WTC11 (cell line): ENCODE results near the gene ANTXR1. TPM values are rescaled to one million over a fixed set of nuclear protein-coding genes. Genes with fewer than 3 reads are reported as not detected.

ENCODE experiments used
- ATAC-seq: fragments of 200-7000 bp; cut with Tn5 transposase; 2 replicates; pipeline ENCODE4 v1.10.0; 2021; ENCODE audit warnings: mild to moderate bottlenecking, moderate library complexity
- CTCF ChIA-PET: fragments of 300-600 bp; sonication (Branson Sonifier 250); formaldehyde crosslinking; loops from one replicate; lab custom pipeline; 2021; ENCODE audit warnings: antibody characterized with exemption; lab: Charles Lee
- POLR2A ChIA-PET: fragments of 350-600 bp; sonication (Branson Sonifier 250); formaldehyde crosslinking; loops from one replicate; lab custom pipeline; 2021; ENCODE audit warnings: antibody characterized with exemption; lab: Charles Lee
- DNase-seq: peaks from one replicate; pipeline ENCODE4 v3.0.0; 2021; ENCODE audit warnings: low spot score
- H3K27ac Mint-ChIP-seq: 2 replicates; pipeline ENCODE4 v1.8.0; 2021; ENCODE audit warnings: mixed read lengths
- H3K27me3 Mint-ChIP-seq: 2 replicates; pipeline ENCODE4 v1.8.0; 2021; ENCODE audit warnings: low read depth, mild to moderate bottlenecking, moderate library complexity, mixed read lengths
- H3K36me3 Mint-ChIP-seq: 2 replicates; pipeline ENCODE4 v1.8.0; 2021; ENCODE audit warnings: mixed read lengths
- H3K4me1 Mint-ChIP-seq: 2 replicates; pipeline ENCODE4 v1.8.0; 2022; ENCODE audit warnings: mixed read lengths
- H3K4me3 Mint-ChIP-seq: 2 replicates; pipeline ENCODE4 v1.8.0; 2021; ENCODE audit warnings: mild to moderate bottlenecking, moderate library complexity, mixed read lengths
- H3K9me3 Mint-ChIP-seq: 2 replicates; pipeline ENCODE4 v1.8.0; 2021; ENCODE audit warnings: mixed read lengths
- AFF4 ChIP-seq: sonication (generic); formaldehyde crosslinking; IDR thresholded peaks from 2 replicates; pipeline ENCODE4 v1.8.1; 2023; ENCODE audit warnings: mild to moderate bottlenecking, missing genetic modification reagents, borderline replicate concordance
- AR ChIP-seq: fragments of 250-450 bp; sonication (Bioruptor Pico); IDR thresholded peaks from 2 replicates; pipeline ENCODE4 v1.9.0; 2021; ENCODE audit warnings: mild to moderate bottlenecking
- ATF1 ChIP-seq: sonication (generic); formaldehyde crosslinking; IDR thresholded peaks from 2 replicates; pipeline ENCODE4 v1.8.1; 2023; ENCODE audit warnings: mild to moderate bottlenecking, moderate library complexity, missing genetic modification reagents
- CBFB ChIP-seq: sonication (generic); formaldehyde crosslinking; IDR thresholded peaks from 2 replicates; pipeline ENCODE4 v1.8.1; 2022; ENCODE audit warnings: mild to moderate bottlenecking, low read depth, missing genetic modification reagents
- CDX4 ChIP-seq: fragments of 250-450 bp; sonication (Bioruptor Pico); IDR thresholded peaks from 2 replicates; pipeline ENCODE4 v1.9.0; 2021; ENCODE audit warnings: moderate library complexity, mild to moderate bottlenecking, inconsistent platforms, borderline replicate concordance
- E2F1 ChIP-seq: sonication (generic); formaldehyde crosslinking; IDR thresholded peaks from 2 replicates; pipeline ENCODE4 v1.8.0; 2022; ENCODE audit warnings: mild to moderate bottlenecking, missing genetic modification reagents
- E2F5 ChIP-seq: sonication (generic); formaldehyde crosslinking; IDR thresholded peaks from 2 replicates; pipeline ENCODE4 v1.8.1; 2022; ENCODE audit warnings: mild to moderate bottlenecking, moderate library complexity, missing genetic modification reagents
- FOXP4 ChIP-seq: sonication (generic); formaldehyde crosslinking; IDR thresholded peaks from 2 replicates; pipeline ENCODE4 v1.8.0; 2022; ENCODE audit warnings: mild to moderate bottlenecking, missing genetic modification reagents
- GABPB1 ChIP-seq: sonication (generic); formaldehyde crosslinking; IDR thresholded peaks from 2 replicates; pipeline ENCODE4 v1.8.1; 2023; ENCODE audit warnings: mild to moderate bottlenecking, missing genetic modification reagents
- HMGXB4 ChIP-seq: sonication (generic); formaldehyde crosslinking; IDR thresholded peaks from 2 replicates; pipeline ENCODE4 v1.8.1; 2023; ENCODE audit warnings: mild to moderate bottlenecking, moderate library complexity, missing genetic modification reagents
- MAX ChIP-seq: sonication (generic); formaldehyde crosslinking; IDR thresholded peaks from 2 replicates; pipeline ENCODE4 v1.8.0; 2022; ENCODE audit warnings: mild to moderate bottlenecking, missing genetic modification reagents
- PRRX2 ChIP-seq: fragments of 250-450 bp; sonication (Bioruptor Pico); IDR thresholded peaks from 2 replicates; pipeline ENCODE4 v1.8.0; 2021; ENCODE audit warnings: mild to moderate bottlenecking
- TEAD1 ChIP-seq: sonication (generic); formaldehyde crosslinking; IDR thresholded peaks from 2 replicates; pipeline ENCODE4 v1.8.0; 2022; ENCODE audit warnings: mild to moderate bottlenecking, missing genetic modification reagents
- TEAD4 ChIP-seq: sonication (generic); formaldehyde crosslinking; IDR thresholded peaks from 2 replicates; pipeline ENCODE4 v1.8.0; 2022; ENCODE audit warnings: mild to moderate bottlenecking, missing genetic modification reagents
- ZBTB43 ChIP-seq: sonication (generic); formaldehyde crosslinking; IDR thresholded peaks from 2 replicates; pipeline ENCODE4 v1.8.1; 2023; ENCODE audit warnings: mild to moderate bottlenecking, missing genetic modification reagents
- ZNF425 ChIP-seq: fragments of 250-450 bp; sonication (Bioruptor Pico); conservative IDR thresholded peaks from 2 replicates; pipeline ENCODE4 v1.9.0; 2021; ENCODE audit warnings: mild to moderate bottlenecking
- total RNA-seq: library from RNA; stranded (reverse); gene quantifications from 3 replicates; pipeline ENCODE4 v1.2.3, GENCODE V29; 2021

The ANTXR1 gene
- total RNA-seq, 1 experiment from 2014 or later = 30.0 TPM

GRCh38 chr2:69138247-69138772 lies 125.3 kb downstream of the ANTXR1 start (continued):
- TF ChIP-seq HMGXB4 (CRISPR knock-in tag) = no peak
- TF ChIP-seq ATF1 (CRISPR knock-in tag) = no peak
- TF ChIP-seq, all 79 proteins: peak for 0

- Mint-ChIP-seq H3K4me1 (peaks cover 10% of the 10 kb centered on the region), H3K4me3 (no peak overlapping the region), H3K27ac (peak overlapping the region; percentile 35), H3K9me3 (no peaks in the 10 kb centered on the region), H3K27me3 (no peaks in the 10 kb centered on the region), H3K36me3 (no peaks in the 10 kb centered on the region)
- ChIA-PET POLR2A (no interaction called here), CTCF (interaction anchor here (1.0 kb wide), 1 partner anchor 167 kb away, joined by 3 read pairs; no protein-coding TSS in a partner anchor)
- no peak for DNase-seq
- no peak for ATAC-seq
- TF ChIP-seq ZBTB43 (CRISPR knock-in tag) (no peak), CDX4 (CRISPR knock-in tag) (no peak), TEAD1 (CRISPR knock-in tag) (no peak), CBFB (CRISPR knock-in tag) (no peak), TEAD4 (CRISPR knock-in tag) (no peak), AFF4 (CRISPR knock-in tag) (no peak), MAX (CRISPR knock-in tag) (no peak), E2F5 (CRISPR knock-in tag) (no peak), ZNF425 (CRISPR knock-in tag) (no peak), PRRX2 (CRISPR knock-in tag) (no peak), AR (CRISPR knock-in tag) (no peak), GABPB1 (CRISPR knock-in tag) (no peak), FOXP4 (CRISPR knock-in tag) (no peak), E2F1 (CRISPR knock-in tag) (no peak)
Measured at GRCh38 chr2:69138793-69139459, 125.9 kb downstream of the ANTXR1 start.
